ENCODE measurements around the gene ARHGAP21.

ARHGAP21 gene

GRCh38 chr10:24722676-24723385 is 856 bp downstream of the ARHGAP21 start:
- DNase-seq (ENCODE audit: low read depth) = peak; percentile 36

- DNase-seq (ENCODE audit: low read depth) = no peak
Measured at GRCh38 chr10:24722131-24722675, 1.5 kb downstream of the ARHGAP21 start.

- no peak for DNase-seq (ENCODE audit: low read depth)
Measured at GRCh38 chr10:24721229-24722106, 2.2 kb downstream of the ARHGAP21 start.

GRCh38 chr10:24720096-24720495 is 3.6 kb downstream of the ARHGAP21 start:
- DNase-seq (ENCODE audit: low read depth) = no peak

GRCh38 chr10:24718031-24718855 is 5.4 kb downstream of the ARHGAP21 start:
- DNase-seq (ENCODE audit: low read depth) = no peak

- no peak for DNase-seq (ENCODE audit: low read depth)
Measured at GRCh38 chr10:24716295-24716694, 7.4 kb downstream of the ARHGAP21 start.

GRCh38 chr10:24715246-24715769 is 8.4 kb downstream of the ARHGAP21 start:
- no peak for DNase-seq (ENCODE audit: low read depth)

GRCh38 chr10:24713086-24713485 is 10.6 kb downstream of the ARHGAP21 start:
- no peak for DNase-seq (ENCODE audit: low read depth)

- DNase-seq (ENCODE audit: low read depth) = no peak
Measured at GRCh38 chr10:24711465-24711864, 12.2 kb downstream of the ARHGAP21 start.

- no peak for DNase-seq (ENCODE audit: low read depth)
Measured at GRCh38 chr10:24708081-24708480, 15.6 kb downstream of the ARHGAP21 start.

- no peak for DNase-seq (ENCODE audit: low read depth)
Measured at GRCh38 chr10:24707445-24707844, 16.2 kb downstream of the ARHGAP21 start.

- DNase-seq (ENCODE audit: low read depth) = peak; percentile 20
Measured at GRCh38 chr10:24706479-24707118, 17.1 kb downstream of the ARHGAP21 start.

GRCh38 chr10:24703700-24704099 is 20.0 kb downstream of the ARHGAP21 start:
- DNase-seq (ENCODE audit: low read depth) = no peak

- no peak for DNase-seq (ENCODE audit: low read depth)
Measured at GRCh38 chr10:24701447-24701846, 22.2 kb downstream of the ARHGAP21 start.

- DNase-seq (ENCODE audit: low read depth) = no peak
Measured at GRCh38 chr10:24700948-24701347, 22.7 kb downstream of the ARHGAP21 start.

GRCh38 chr10:24698270-24698669 is 25.4 kb downstream of the ARHGAP21 start:
- DNase-seq (ENCODE audit: low read depth) = no peak

- no peak for DNase-seq (ENCODE audit: low read depth)
Measured at GRCh38 chr10:24697080-24697479, 26.6 kb downstream of the ARHGAP21 start.

- no peak for DNase-seq (ENCODE audit: low read depth)
Measured at GRCh38 chr10:24695452-24695851, 28.2 kb downstream of the ARHGAP21 start.

GRCh38 chr10:24694086-24694485 is 29.6 kb downstream of the ARHGAP21 start:
- DNase-seq (ENCODE audit: low read depth) = no peak

GRCh38 chr10:24690961-24691512 is 32.6 kb downstream of the ARHGAP21 start:
- no peak for DNase-seq (ENCODE audit: low read depth)

- DNase-seq (ENCODE audit: low read depth) = no peak
Measured at GRCh38 chr10:24685958-24686540, 37.6 kb downstream of the ARHGAP21 start.
